Activated CD4-positive, alpha-beta T cell treated with anti-CD3 and anti-CD28 coated beads, Interleukin-2, amount 50 U/mL, for 48 hours (primary cell): ENCODE measurements around the gene RABGAP1.

Experiments
- DNase-seq, 2 experiments: peaks; one replicate each; pipeline ENCODE4 v3.0.0-alpha.2; 2020

The RABGAP1 gene

DNA sequence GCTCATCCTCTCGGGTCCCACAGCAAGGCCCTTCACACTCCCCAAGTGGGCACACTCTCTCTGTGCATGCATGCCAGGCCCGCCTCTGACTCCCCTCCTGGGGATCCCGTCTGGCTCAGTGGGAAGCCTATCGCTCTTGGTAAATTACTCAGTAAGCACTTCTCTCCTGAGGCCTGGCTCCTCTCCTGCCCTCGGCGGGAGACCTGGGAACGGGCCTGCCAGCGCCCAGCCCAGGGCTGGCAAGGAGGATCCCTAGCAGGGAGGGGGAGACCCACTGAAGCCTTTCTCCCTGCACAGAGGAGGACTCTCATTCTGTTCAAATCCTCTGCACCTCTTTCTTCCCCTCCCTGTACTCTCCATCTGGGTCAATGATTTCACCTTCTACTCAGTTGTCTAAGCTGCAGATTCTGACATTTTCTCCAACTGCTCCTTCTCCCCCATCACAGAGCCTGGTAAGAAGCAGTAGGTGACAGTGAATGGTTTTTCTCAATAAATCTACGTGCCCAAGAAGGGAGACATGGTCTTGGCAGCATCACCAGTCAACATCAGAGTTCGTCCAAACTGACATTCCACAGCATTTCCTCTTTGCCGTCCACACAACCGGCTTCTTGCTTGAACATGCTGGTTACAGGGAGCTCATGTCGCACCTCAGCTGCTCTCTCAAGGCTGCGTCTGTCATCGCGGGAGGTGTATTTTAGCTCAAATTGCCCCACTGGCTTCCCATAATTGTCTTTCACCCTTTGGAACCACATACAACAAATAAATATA, 174.5 kb downstream of the RABGAP1 start:
- no peak for DNase-seq

DNA sequence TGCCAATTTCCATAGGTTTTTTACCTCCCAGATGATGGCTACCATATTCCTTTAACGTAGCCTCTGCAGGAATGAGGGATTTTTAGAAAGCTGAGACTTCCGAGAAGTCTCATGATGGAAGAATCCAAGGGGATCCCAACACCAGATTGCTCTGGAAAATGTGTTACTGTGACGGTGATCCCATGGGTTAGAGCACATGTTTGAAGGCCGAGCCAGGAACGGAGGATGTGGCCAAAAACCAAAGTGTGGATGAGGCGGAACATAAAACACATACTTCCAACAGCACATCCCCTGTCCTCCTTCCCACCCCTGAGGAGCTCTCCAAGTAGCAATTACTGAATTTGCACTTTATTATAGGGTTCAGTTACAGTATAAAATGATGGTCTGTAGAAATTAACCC, 175.2 kb downstream of the RABGAP1 start:
- no peak for DNase-seq

DNA sequence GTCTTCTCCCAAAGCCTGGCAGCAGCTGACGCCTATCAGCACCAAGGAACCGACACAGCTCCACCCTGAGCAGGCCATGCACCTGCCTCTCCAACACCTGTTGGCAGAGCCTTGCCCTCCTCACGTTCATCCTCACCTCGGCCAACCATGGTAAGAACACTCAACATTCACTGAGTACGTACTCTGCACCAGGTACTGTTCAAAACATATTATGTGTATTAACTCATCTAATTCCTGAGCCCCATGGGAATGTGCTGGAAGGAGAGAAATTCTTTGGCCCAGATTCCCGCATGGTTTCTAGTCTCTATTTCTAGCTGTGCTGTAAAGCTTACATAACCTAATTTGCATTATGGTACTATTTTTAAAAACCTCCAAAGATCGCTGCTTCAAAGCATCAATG, 178.7 kb downstream of the RABGAP1 start:
- DNase-seq = no peak

DNA sequence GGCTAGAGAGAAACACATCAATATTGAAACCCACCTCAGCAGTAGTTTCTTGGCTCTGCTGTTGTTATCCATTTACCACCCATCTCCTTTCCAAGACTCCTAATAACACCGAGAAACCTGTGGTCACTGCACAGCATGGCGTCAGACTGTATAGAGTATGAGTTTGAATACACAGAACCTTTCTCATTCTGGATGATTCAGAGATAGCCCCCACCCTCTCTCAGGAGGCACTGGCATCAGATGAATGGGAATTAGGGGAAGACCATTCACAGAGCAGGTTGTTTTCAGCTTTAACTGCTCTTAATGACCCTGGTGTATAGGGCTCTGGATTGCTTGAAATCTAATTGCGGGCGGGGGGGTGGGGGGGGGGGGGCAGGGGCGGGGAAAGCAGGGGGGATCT, 179.3 kb downstream of the RABGAP1 start:
- DNase-seq = no peak

DNA sequence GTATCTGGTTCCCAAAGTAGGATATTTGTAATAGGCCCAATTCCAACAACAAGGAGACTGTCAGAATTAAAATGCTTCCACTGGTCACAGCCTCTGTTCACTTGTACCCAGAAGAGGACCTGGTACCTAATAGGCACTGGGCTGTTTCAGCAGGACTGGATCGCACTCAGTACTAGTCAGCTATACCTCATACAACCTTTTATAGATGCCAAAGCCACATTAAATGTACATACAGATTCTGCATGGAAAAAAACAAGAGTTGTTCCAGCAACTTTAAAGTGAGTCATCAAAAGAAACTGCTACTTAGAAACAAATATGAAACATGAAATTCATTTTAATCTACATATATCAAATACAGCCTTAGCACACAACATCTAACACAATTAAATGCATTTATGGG, 180.1 kb downstream of the RABGAP1 start:
- no peak for DNase-seq

DNA sequence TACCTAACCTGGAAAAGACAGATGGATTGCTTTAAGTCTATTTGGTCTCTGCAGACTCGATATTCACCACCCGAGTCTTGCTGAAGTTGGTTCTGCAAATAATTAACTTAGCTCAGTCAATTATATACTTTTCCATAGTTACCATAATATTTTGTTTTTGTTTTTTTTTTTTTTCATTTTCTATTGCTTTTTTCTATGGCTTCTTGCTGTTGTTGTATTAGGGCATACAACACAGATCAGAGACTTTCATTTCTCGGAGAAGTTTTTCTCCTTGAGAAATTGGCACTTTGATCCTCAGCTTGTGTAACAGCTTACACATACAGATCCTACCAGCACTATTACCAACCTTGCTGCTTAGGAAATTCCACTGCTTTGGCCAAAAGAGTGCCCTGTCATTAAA, 180.6 kb downstream of the RABGAP1 start:
- DNase-seq = no peak

DNA sequence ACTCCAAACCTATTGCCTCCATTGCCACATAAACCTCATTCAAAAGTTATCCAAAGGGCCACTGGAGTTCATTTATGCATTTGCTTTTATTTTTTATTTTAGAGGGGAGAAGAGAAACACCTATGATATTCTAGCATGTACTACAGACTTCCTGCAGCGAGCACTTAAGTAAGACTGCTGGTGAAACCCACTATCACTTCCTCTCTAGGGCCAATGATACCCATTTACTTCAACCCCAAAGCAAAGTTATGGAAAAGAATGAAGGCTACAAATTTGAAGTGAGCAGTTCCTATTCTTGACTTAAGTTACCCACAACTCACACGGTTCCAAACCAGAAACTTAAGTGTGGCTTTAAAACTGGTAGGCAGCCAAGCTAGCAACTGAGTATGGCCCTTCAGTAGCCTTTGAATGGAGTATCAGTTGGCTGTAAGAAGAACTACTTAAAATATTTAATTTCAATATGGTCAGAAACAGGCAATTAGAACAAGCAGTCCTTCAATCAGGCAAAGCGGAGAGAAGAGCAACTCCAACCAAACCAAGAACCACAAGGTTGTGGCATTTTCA, 186.8 kb downstream of the RABGAP1 start:
- no peak for DNase-seq

DNA sequence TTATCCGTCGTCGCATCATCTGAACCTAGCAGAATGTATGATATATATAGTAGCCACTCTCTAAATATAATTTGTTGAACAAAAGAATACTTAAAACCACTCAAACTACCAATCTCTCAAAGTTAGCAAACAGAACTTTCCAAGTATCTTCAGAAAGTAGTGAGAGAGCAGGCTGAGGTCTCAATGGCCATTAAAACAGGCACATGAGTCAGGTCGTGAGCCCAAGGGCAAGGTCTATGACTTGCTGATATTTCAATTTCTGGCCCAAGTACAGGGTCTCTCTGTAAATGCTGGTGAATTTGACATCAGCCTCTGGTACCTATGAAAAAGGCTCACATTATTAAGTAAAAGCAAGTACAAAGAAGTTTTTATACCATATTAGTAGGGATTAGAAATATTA, 187.8 kb downstream of the RABGAP1 start:
- no peak for DNase-seq

DNA sequence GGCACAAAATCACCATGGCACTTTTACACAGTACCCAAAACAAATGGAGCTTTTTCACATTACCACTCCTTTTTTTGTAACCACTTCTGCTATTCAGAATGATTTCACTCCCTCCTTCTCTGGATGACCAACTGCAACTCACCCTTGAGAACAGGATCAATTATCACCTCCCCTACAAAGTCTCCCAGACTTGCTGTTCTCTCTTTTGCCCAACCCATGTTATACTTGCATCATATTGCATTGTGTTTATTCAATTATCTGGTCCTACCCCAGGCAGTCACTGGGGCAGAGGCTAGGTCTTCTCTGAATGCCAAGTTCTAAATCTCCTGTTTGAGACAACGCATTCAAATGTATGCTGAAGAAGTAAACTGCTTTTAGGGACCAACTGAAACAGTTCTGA, 188.6 kb downstream of the RABGAP1 start:
- DNase-seq = no peak

DNA sequence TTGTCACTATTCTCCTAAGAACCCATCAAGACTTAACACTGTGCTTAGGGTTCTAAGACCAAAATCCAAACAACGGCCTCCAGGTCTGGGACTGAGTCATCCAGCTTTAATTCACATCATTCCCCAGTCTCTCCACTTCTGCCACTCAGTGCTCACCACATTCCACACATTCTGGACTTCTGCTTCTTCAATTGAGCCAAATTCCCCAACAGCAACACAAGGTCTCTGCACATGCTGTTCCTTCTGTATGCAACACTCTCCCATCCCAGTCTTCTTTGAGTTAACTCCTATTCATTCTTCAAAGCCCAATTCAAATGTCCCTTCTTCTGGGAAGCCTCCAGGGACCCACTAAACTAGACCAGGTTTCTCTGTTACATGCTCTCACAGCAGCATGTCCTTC, 190.4 kb downstream of the RABGAP1 start:
- DNase-seq = no peak

DNA sequence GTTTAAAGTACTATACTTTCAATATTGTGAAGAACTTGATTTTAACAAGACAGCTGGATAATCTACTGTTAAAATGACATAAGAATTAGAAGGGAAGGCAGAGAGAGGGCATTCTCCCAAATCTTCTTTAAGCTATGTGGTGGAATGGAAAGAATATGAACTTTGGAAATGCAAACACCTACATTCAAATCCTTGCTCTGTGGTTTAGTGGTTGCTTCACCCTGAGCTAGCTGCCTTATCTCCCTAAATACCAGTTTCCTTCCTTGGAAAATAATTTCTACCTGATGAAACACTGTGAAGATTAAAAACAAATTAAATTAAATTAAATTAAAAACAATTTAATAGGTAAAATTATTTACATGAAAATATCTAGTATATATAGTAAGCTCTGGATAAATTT, 191.2 kb downstream of the RABGAP1 start:
- DNase-seq = no peak

DNA sequence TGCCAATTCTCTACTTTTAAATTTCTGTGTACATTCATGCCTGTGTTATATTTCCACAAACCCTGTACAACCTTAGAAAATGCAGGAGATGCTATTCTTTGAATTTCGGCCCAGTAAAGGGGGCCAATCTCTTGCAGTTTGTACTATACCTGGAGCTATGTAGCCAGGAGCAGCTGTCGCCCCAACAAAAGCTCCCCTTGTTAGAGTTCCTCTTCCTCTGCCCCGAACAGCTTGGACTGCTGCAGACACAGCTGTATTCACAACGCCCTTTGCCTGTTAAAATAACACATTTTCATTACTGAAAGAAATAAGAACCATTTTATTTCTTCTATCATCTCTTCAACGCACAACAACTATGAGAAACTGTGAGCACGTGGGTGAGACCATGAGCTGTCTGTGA, 191.9 kb downstream of the RABGAP1 start:
- DNase-seq = no peak

DNA sequence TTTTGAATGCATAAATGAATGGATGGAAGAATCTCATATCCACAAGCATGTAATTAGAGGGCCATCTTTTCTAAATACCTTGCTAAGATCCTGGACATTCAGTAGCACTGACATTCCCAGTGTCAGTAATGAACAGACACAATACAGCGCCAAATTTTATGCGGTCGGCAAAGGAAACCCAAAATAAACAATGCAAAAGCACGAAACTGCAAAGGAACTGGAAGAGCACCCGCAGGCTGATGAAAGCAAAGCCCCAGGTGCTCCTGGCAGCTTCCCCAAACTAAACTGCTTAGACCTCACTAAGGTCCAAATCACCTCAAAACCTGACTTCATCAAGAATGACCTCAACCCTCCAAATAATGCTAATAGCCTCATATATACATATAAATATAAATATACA, 194.6 kb downstream of the RABGAP1 start:
- DNase-seq = no peak

DNA sequence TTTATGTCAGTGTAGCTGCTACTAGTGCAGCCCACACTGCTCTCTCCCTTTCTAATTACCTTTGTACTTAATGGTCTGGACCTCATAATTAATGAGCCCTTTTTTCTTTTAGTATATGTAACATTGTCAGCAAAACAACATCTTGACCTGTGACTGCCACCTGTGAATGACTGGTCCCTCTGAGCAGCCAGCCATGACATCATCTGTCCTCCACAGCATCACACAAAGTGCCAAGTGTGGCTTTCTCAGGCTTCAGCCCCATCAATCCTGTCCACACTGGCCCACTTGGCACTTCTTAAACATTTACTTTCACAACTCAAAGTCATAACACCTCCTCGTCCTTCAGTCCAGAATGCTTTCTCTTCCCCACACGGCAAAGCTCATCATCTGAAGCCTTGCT, 197.3 kb downstream of the RABGAP1 start:
- DNase-seq = no peak

DNA sequence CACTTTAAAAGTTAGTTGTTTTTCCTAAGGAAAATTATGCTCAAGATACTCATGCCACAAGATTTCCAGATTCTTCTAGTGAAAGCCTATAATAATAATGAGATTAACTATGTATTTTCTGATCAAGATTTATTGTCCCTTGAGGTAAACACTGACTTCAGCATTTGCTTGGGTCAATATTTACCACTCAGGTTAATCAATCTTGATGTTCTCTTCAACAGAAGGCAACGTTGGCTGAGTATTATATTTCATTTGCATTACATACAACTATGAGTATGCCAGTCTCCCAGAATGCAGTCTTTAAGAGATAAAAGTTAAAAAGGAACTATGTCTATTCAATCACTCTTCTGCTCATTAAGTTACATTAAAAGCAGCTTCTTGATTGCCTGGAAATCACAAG, 208.2 kb downstream of the RABGAP1 start:
- DNase-seq = no peak

DNA sequence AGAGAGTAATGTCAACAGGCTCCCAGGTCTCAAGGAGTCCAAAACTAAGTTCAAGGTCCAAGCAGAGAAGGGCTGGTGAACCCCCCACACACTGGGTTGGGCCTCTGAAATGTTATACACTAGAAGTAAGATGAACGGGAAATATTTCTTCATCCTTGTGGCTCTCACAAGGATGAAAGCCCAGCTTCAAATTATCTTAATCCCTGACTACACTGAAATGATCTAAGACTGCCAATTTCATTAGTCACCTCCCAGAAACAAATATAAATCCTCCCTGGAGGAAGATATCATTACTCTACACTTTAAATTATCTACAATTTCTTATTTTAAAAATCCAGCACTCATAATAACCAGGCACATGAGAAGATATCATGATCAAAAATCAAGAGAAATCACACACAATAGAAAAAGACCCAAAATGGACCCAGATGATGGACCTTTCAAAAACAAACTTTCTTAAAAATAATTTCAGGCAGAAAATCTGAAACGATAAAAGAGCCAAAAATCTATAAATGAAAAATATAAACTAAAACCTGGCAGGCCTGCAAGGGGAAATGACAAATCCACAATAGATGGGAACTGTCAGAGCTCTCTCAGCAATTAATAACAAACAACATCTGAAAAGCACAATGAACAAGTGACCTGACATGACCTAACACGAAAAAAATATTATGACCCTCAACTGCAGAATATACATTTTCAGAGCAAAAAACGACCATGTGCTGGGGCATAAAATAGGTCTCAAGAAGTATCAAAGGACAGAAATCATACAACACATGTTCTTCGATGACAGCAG, 210.1 kb downstream of the RABGAP1 start:
- DNase-seq = no peak
